K562 (cell line): ENCODE measurements around the gene TMEM63A. TPM values are rescaled to one million over a fixed set of nuclear protein-coding genes. Genes with fewer than 3 reads are reported as not detected.

Experiments used
- BHLHE40 ChIP-seq: IDR thresholded peaks from 2 replicates; pipeline ENCODE4 v1.6.1; 2011; ENCODE audit warnings: low read length, improper control_type of control experiment
- PHB ChIP-seq: fragments of 250-450 bp; sonication (Bioruptor Pico); IDR thresholded peaks from 2 replicates; pipeline ENCODE4 v1.5.0; 2021
- SLC30A9 ChIP-seq: fragments of 250-450 bp; sonication (Bioruptor Pico); IDR thresholded peaks from 2 replicates; pipeline ENCODE4 v1.8.0; 2022; ENCODE audit warnings: mild to moderate bottlenecking, moderate library complexity
- SMAD4 ChIP-seq: fragments of 250-450 bp; sonication (Bioruptor Pico); conservative IDR thresholded peaks from 2 replicates; pipeline ENCODE4 v1.8.0; 2021; ENCODE audit warnings: inconsistent platforms, mild to moderate bottlenecking, moderate library complexity
- polyA plus RNA-seq, 8 experiments: library from polyadenylated mRNA; depleted of rRNA in 4 of 8; stranded (reverse) in 5 of 8; unstranded in 3 of 8; fragments of >200 nt; fragmentation: Nextera tagmentation in 2 of 8; fragmentation: Illumina TruSeq in 1 of 8; extraction: Ambion mirVana in 2 of 8; extraction: Trizol in 1 of 8; gene quantifications; 2 replicates each; pipeline versions ENCODE4 v1.2.1 to v1.2.3, GENCODE V29; 2011 to 2014; ENCODE audit warnings: inconsistent platforms in 1 of 8, missing spikeins in 1 of 8
- total RNA-seq, 7 experiments: library from RNA; depleted of rRNA in 6 of 7; stranded (reverse); fragments of >200 nt in 6 of 7; fragmentation: Illumina TruSeq in 2 of 7; extraction: Trizol in 2 of 7; gene quantifications; 2 replicates each; pipeline versions ENCODE4 v1.2.1 to v1.2.3, GENCODE V29; 2011 to 2021; ENCODE audit warnings: low replicate concordance in 1 of 7
- TF ChIP-seq, protein P1 (sequence below): sonication (generic); formaldehyde crosslinking; IDR thresholded peaks from 2 replicates; pipeline ENCODE4 v1.8.0; 2023; ENCODE audit warnings: missing genetic modification reagents, mild to moderate bottlenecking, borderline replicate concordance
- TF ChIP-seq, protein P2 (sequence below): sonication (generic); formaldehyde crosslinking; IDR thresholded peaks from 2 replicates; pipeline ENCODE4 v1.9.0; 2022; ENCODE audit warnings: mild to moderate bottlenecking, missing genetic modification reagents
- TF ChIP-seq, protein P3 (sequence below): sonication (generic); formaldehyde crosslinking; IDR thresholded peaks from 2 replicates; pipeline ENCODE4 v1.8.0; 2022; ENCODE audit warnings: missing genetic modification reagents, mild to moderate bottlenecking, moderate library complexity, borderline replicate concordance
- TF ChIP-seq, protein P4 (sequence below): sonication (generic); formaldehyde crosslinking; IDR thresholded peaks from 2 replicates; pipeline ENCODE4 v1.8.0; 2023; ENCODE audit warnings: mild to moderate bottlenecking, missing genetic modification reagents
- TF ChIP-seq, protein P5 (sequence below): fragments of 450-650 bp; IDR thresholded peaks from 2 replicates; pipeline ENCODE4 v1.6.1; 2016; ENCODE audit warnings: antibody characterized with exemption
- TF ChIP-seq, protein P6 (sequence below), 3 experiments: fragments of 200-800 bp in 1 of 3; fragments of 250-450 bp in 1 of 3; fragments of 450-650 bp in 1 of 3; sonication (Bioruptor Pico) in 1 of 3; sonication (Bioruptor generic) in 1 of 3; formaldehyde crosslinking in 1 of 3; IDR thresholded peaks; 2 replicates each; pipeline versions ENCODE4 v1.6.1 to v1.8.0; 2016 to 2022; ENCODE audit warnings: mild to moderate bottlenecking in 2 of 3, missing genetic modification characterization in 2 of 3, missing compliant biosample characterization in 1 of 3, moderate library complexity in 1 of 3

Gene TMEM63A
- total and polyA plus RNA-seq, 9 of the 15 experiments (the other 6 are each of a cell fraction or from before 2014, with no cell fraction given): 2.0 to 54.6 (median 17.5) TPM

DNA sequence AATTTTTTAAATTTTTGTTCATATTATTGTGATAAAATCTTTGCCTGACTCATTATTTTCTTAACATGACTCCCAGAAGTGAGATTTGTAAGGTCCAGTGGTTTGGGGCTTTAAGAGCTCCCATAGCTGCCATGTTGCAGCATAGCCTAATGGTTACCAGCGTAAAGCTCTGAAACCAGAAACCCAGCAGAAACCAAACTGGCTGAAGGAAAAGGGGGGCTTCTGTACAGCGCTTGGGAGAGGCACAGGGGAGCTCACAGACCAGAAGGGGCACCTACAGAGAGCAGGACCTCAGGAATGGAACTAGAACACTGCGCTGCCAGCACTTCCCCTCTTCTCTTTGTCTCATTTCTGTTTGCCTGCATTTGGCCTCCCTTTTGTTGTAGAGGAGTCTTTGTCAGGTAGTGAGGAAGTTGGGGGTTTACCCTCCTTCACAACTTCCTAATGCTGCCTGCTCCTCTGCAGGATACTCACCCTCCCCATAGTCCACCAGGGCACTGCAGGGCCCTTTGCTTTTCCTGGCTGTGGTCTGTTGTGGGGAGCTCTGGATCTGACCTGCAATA, 44.5 kb upstream of the TMEM63A start (continued):
- TF ChIP-seq, protein P1, sequence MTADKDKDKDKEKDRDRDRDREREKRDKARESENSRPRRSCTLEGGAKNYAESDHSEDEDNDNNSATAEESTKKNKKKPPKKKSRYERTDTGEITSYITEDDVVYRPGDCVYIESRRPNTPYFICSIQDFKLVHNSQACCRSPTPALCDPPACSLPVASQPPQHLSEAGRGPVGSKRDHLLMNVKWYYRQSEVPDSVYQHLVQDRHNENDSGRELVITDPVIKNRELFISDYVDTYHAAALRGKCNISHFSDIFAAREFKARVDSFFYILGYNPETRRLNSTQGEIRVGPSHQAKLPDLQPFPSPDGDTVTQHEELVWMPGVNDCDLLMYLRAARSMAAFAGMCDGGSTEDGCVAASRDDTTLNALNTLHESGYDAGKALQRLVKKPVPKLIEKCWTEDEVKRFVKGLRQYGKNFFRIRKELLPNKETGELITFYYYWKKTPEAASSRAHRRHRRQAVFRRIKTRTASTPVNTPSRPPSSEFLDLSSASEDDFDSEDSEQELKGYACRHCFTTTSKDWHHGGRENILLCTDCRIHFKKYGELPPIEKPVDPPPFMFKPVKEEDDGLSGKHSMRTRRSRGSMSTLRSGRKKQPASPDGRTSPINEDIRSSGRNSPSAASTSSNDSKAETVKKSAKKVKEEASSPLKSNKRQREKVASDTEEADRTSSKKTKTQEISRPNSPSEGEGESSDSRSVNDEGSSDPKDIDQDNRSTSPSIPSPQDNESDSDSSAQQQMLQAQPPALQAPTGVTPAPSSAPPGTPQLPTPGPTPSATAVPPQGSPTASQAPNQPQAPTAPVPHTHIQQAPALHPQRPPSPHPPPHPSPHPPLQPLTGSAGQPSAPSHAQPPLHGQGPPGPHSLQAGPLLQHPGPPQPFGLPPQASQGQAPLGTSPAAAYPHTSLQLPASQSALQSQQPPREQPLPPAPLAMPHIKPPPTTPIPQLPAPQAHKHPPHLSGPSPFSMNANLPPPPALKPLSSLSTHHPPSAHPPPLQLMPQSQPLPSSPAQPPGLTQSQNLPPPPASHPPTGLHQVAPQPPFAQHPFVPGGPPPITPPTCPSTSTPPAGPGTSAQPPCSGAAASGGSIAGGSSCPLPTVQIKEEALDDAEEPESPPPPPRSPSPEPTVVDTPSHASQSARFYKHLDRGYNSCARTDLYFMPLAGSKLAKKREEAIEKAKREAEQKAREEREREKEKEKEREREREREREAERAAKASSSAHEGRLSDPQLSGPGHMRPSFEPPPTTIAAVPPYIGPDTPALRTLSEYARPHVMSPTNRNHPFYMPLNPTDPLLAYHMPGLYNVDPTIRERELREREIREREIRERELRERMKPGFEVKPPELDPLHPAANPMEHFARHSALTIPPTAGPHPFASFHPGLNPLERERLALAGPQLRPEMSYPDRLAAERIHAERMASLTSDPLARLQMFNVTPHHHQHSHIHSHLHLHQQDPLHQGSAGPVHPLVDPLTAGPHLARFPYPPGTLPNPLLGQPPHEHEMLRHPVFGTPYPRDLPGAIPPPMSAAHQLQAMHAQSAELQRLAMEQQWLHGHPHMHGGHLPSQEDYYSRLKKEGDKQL (CRISPR knock-in tag): no peak
- TF ChIP-seq SMAD4 (CRISPR knock-in tag) (peak; percentile 80), SLC30A9 (CRISPR knock-in tag) (no peak), BHLHE40 (0 out of 2 replicates have a peak, but pooled peaks have one; percentile 18), PHB (CRISPR knock-in tag) (no peak)
- TF ChIP-seq, protein P2, sequence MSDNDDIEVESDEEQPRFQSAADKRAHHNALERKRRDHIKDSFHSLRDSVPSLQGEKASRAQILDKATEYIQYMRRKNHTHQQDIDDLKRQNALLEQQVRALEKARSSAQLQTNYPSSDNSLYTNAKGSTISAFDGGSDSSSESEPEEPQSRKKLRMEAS: no peak
- TF ChIP-seq, protein P3, sequence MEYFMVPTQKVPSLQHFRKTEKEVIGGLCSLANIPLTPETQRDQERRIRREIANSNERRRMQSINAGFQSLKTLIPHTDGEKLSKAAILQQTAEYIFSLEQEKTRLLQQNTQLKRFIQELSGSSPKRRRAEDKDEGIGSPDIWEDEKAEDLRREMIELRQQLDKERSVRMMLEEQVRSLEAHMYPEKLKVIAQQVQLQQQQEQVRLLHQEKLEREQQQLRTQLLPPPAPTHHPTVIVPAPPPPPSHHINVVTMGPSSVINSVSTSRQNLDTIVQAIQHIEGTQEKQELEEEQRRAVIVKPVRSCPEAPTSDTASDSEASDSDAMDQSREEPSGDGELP (CRISPR knock-in tag): 0 out of 2 replicates have a peak, but pooled peaks have one; percentile 25
- TF ChIP-seq, protein P4, sequence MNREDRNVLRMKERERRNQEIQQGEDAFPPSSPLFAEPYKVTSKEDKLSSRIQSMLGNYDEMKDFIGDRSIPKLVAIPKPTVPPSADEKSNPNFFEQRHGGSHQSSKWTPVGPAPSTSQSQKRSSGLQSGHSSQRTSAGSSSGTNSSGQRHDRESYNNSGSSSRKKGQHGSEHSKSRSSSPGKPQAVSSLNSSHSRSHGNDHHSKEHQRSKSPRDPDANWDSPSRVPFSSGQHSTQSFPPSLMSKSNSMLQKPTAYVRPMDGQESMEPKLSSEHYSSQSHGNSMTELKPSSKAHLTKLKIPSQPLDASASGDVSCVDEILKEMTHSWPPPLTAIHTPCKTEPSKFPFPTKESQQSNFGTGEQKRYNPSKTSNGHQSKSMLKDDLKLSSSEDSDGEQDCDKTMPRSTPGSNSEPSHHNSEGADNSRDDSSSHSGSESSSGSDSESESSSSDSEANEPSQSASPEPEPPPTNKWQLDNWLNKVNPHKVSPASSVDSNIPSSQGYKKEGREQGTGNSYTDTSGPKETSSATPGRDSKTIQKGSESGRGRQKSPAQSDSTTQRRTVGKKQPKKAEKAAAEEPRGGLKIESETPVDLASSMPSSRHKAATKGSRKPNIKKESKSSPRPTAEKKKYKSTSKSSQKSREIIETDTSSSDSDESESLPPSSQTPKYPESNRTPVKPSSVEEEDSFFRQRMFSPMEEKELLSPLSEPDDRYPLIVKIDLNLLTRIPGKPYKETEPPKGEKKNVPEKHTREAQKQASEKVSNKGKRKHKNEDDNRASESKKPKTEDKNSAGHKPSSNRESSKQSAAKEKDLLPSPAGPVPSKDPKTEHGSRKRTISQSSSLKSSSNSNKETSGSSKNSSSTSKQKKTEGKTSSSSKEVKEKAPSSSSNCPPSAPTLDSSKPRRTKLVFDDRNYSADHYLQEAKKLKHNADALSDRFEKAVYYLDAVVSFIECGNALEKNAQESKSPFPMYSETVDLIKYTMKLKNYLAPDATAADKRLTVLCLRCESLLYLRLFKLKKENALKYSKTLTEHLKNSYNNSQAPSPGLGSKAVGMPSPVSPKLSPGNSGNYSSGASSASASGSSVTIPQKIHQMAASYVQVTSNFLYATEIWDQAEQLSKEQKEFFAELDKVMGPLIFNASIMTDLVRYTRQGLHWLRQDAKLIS (CRISPR knock-in tag): 0 out of 2 replicates have a peak, but pooled peaks have one; percentile 43
- TF ChIP-seq, protein P5, sequence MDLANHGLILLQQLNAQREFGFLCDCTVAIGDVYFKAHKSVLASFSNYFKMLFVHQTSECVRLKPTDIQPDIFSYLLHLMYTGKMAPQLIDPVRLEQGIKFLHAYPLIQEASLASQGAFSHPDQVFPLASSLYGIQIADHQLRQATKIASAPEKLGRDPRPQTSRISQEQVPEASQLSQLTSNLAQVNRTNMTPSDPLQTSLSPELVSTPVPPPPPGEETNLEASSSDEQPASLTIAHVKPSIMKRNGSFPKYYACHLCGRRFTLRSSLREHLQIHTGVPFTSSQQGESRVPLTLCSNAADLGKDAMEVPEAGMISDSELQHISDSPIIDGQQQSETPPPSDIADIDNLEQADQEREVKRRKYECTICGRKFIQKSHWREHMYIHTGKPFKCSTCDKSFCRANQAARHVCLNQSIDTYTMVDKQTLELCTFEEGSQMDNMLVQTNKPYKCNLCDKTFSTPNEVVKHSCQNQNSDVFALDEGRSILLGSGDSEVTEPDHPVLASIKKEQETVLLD: 0 out of 2 replicates have a peak, but pooled peaks have one; percentile 7
- TF ChIP-seq, protein P6, sequence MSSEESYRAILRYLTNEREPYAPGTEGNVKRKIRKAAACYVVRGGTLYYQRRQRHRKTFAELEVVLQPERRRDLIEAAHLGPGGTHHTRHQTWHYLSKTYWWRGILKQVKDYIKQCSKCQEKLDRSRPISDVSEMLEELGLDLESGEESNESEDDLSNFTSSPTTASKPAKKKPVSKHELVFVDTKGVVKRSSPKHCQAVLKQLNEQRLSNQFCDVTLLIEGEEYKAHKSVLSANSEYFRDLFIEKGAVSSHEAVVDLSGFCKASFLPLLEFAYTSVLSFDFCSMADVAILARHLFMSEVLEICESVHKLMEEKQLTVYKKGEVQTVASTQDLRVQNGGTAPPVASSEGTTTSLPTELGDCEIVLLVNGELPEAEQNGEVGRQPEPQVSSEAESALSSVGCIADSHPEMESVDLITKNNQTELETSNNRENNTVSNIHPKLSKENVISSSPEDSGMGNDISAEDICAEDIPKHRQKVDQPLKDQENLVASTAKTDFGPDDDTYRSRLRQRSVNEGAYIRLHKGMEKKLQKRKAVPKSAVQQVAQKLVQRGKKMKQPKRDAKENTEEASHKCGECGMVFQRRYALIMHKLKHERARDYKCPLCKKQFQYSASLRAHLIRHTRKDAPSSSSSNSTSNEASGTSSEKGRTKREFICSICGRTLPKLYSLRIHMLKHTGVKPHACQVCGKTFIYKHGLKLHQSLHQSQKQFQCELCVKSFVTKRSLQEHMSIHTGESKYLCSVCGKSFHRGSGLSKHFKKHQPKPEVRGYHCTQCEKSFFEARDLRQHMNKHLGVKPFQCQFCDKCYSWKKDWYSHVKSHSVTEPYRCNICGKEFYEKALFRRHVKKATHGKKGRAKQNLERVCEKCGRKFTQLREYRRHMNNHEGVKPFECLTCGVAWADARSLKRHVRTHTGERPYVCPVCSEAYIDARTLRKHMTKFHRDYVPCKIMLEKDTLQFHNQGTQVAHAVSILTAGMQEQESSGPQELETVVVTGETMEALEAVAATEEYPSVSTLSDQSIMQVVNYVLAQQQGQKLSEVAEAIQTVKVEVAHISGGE (CRISPR knock-in tag; IDR thresholded peaks at IDR 0.05): 0 out of 6 replicates have a peak, but pooled peaks of 1 of the 3 experiments have one; percentile 38
